OCI-M2 (cell line): ENCODE data around the gene KLF15.

Source experiments
- DNase-seq: peaks from one replicate; lab custom pipeline; 2025; ENCODE audit not compliant: unreplicated experiment; lab: John Stamatoyannopoulos, UW

The KLF15 gene

GRCh38 chr3:126307591-126308393, 49.4 kb downstream of the KLF15 start:
- no peak for DNase-seq

- no peak for DNase-seq
Measured at GRCh38 chr3:126306888-126307482, 50.2 kb downstream of the KLF15 start.

GRCh38 chr3:126306397-126306796, 50.8 kb downstream of the KLF15 start:
- no peak for DNase-seq

- no peak for DNase-seq
Measured at GRCh38 chr3:126305427-126305826, 51.8 kb downstream of the KLF15 start.

GRCh38 chr3:126304704-126305103, 52.5 kb downstream of the KLF15 start:
- no peak for DNase-seq

GRCh38 chr3:126304291-126304690, 52.9 kb downstream of the KLF15 start:
- DNase-seq: no peak

GRCh38 chr3:126303272-126303671, 53.9 kb downstream of the KLF15 start:
- DNase-seq: no peak

GRCh38 chr3:126300761-126301481, 56.3 kb downstream of the KLF15 start:
- no peak for DNase-seq

- DNase-seq: no peak
Measured at GRCh38 chr3:126300001-126300760, 57.0 kb downstream of the KLF15 start.

- DNase-seq: no peak
Measured at GRCh38 chr3:126295407-126295939, 61.7 kb downstream of the KLF15 start.

- DNase-seq: no peak
Measured at GRCh38 chr3:126294211-126294808, 62.9 kb downstream of the KLF15 start.

- no peak for DNase-seq
Measured at GRCh38 chr3:126293370-126294082, 63.7 kb downstream of the KLF15 start.
